ENCODE results near the gene DLG4.

Gene DLG4

DNA sequence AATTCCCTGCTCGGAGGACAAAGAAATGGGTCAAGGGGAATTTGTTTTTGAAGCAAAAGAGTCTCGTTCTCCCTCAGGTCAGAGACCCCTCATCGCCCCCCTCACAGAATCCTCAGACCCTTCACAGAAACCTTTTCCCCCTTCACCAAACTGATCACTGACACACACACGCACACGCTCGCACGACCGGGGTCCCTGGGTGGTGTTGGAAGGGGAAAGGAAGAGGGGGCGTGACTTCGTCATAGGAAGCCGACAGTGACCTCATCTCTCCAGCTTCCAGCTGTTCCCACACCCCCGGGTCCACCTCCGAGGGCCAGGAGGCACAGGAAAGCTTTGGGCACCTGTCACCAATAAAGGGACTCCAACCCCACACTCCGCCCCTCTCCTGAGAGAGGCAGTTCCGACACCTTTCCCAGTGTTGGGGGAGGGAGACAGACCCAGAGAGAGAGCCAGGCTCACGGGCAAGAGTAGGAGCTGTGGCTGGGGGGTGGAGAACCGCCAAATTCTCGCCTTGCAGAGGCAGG lies 41.6 kb downstream of the DLG4 start:
- Histone ChIP-seq H3K4me2 (0 out of 2 replicates have a peak overlapping the region, but pooled peaks have one; percentile 42), H4K20me1 (ENCODE audit: insufficient read depth) (no peaks in the 10 kb centered on the region), H3K4me1 (ENCODE audit: low read depth, poor library complexity, severe bottlenecking) (no peaks in the 10 kb centered on the region), H3K36me3 (ENCODE audit: insufficient read depth) (no peaks in the 10 kb centered on the region), H2AFZ (ENCODE audit: low read depth) (peak overlapping the region; percentile 22; the same call in 1 of the 2 replicates), H3K27ac (no peak overlapping the region), H3K79me2 (ENCODE audit: insufficient read depth, low read depth) (no peaks in the 10 kb centered on the region), H3K9ac (no peak overlapping the region), H3K27me3 (ENCODE audit: insufficient read depth, low read depth) (no peaks in the 10 kb centered on the region), H3K4me3 (IDR thresholded peaks at IDR 0.05; ENCODE audit: insufficient read depth, low read depth, low read length) (no peak overlapping the region)
- TF ChIP-seq CTCF (conservative IDR thresholded peaks at IDR 0.05; ENCODE audit: low read depth, low read length) = no peak

GRCh38 chr17:7177191-7177953 lies 42.3 kb downstream of the DLG4 start:
- Histone ChIP-seq H2AFZ (ENCODE audit: low read depth) (peak overlapping the region; percentile 22; the same call in 1 of the 2 replicates), H4K20me1 (ENCODE audit: insufficient read depth) (no peaks in the 10 kb centered on the region), H3K4me2 (0 out of 2 replicates have a peak overlapping the region, but pooled peaks have one; percentile 42), H3K27me3 (ENCODE audit: insufficient read depth, low read depth) (no peaks in the 10 kb centered on the region), H3K4me1 (ENCODE audit: low read depth, poor library complexity, severe bottlenecking) (no peaks in the 10 kb centered on the region), H3K79me2 (ENCODE audit: insufficient read depth, low read depth) (no peaks in the 10 kb centered on the region), H3K4me3 (IDR thresholded peaks at IDR 0.05; ENCODE audit: insufficient read depth, low read depth, low read length) (no peak overlapping the region), H3K9ac (no peak overlapping the region), H3K36me3 (ENCODE audit: insufficient read depth) (no peaks in the 10 kb centered on the region), H3K27ac (no peak overlapping the region)
- TF ChIP-seq CTCF (conservative IDR thresholded peaks at IDR 0.05; ENCODE audit: low read depth, low read length) = peak; percentile 56

- no peaks in the 10 kb centered on the region for H3K27me3 ChIP-seq (ENCODE audit: insufficient read depth, low read depth)
- no peaks in the 10 kb centered on the region for H4K20me1 ChIP-seq (ENCODE audit: insufficient read depth)
- H3K27ac ChIP-seq = no peak overlapping the region
- no peak overlapping the region for H3K4me3 ChIP-seq (IDR thresholded peaks at IDR 0.05; ENCODE audit: insufficient read depth, low read depth, low read length)
- no peak overlapping the region for H3K4me2 ChIP-seq
- H2AFZ ChIP-seq (ENCODE audit: low read depth) = no peak overlapping the region
- no peaks in the 10 kb centered on the region for H3K36me3 ChIP-seq (ENCODE audit: insufficient read depth)
- no peaks in the 10 kb centered on the region for H3K4me1 ChIP-seq (ENCODE audit: low read depth, poor library complexity, severe bottlenecking)
- TF ChIP-seq CTCF (conservative IDR thresholded peaks at IDR 0.05; ENCODE audit: low read depth, low read length) = no peak
- no peaks in the 10 kb centered on the region for H3K79me2 ChIP-seq (ENCODE audit: insufficient read depth, low read depth)
- no peak overlapping the region for H3K9ac ChIP-seq
Measured at GRCh38 chr17:7176841-7177190, 42.8 kb downstream of the DLG4 start.

- Histone ChIP-seq H3K4me2 (no peak overlapping the region), H3K4me3 (IDR thresholded peaks at IDR 0.05; ENCODE audit: insufficient read depth, low read depth, low read length) (no peak overlapping the region)
- TF ChIP-seq CTCF (conservative IDR thresholded peaks at IDR 0.05; ENCODE audit: low read depth, low read length) = no peak
Measured at GRCh38 chr17:7176107-7176840, 43.4 kb downstream of the DLG4 start.

More at GRCh38 chr17:7176107-7176840, 43.4 kb downstream of the DLG4 start:
- no peaks in the 10 kb centered on the region for H3K36me3 ChIP-seq (ENCODE audit: insufficient read depth)
- no peak overlapping the region for H3K9ac ChIP-seq
- H3K4me1 ChIP-seq (ENCODE audit: low read depth, poor library complexity, severe bottlenecking) = no peaks in the 10 kb centered on the region
- no peaks in the 10 kb centered on the region for H4K20me1 ChIP-seq (ENCODE audit: insufficient read depth)
- no peak overlapping the region for H3K27ac ChIP-seq
- H3K79me2 ChIP-seq (ENCODE audit: insufficient read depth, low read depth) = no peaks in the 10 kb centered on the region
- no peak overlapping the region for H2AFZ ChIP-seq (ENCODE audit: low read depth)
- no peaks in the 10 kb centered on the region for H3K27me3 ChIP-seq (ENCODE audit: insufficient read depth, low read depth)
